Activated CD8-positive, alpha-beta T cell treated with anti-CD3 and anti-CD28 coated beads, Interleukin-2, amount 10 ng/mL, durations not matched to agents 7 days and 5 days (primary cell): Measurements from ENCODE around the gene SPATA17. TPM values are rescaled to one million over a fixed set of nuclear protein-coding genes. Genes with fewer than 3 reads are reported as not detected.

Source experiments
- ATAC-seq: fragments of 150-1000 bp; cut with Tn5 transposase; one replicate; pipeline ENCODE4 v1.10.0; 2021; ENCODE audit warnings: moderate library complexity
- CTCF ChIA-PET: fragments of 350-600 bp; sonication (Branson Sonifier 250); formaldehyde crosslinking; loops from one replicate; lab custom pipeline; 2021; ENCODE audit warnings: antibody characterized with exemption; lab: Charles Lee
- POLR2A ChIA-PET: fragments of 350-600 bp; sonication (Branson Sonifier 250); formaldehyde crosslinking; loops from one replicate; lab custom pipeline; 2021; ENCODE audit warnings: antibody characterized with exemption; lab: Charles Lee
- DNase-seq: peaks from one replicate; pipeline ENCODE4 v3.0.0-alpha.2; 2020
- H3K27ac Mint-ChIP-seq: one replicate; pipeline ENCODE4 v1.8.0; 2021; ENCODE audit warnings: mild to moderate bottlenecking, mixed read lengths
- H3K27me3 Mint-ChIP-seq: one replicate; pipeline ENCODE4 v1.8.0; 2021; ENCODE audit warnings: low read depth, mixed read lengths
- H3K36me3 Mint-ChIP-seq: one replicate; pipeline ENCODE4 v1.8.0; 2021; ENCODE audit warnings: low read depth, mixed read lengths
- H3K4me1 Mint-ChIP-seq: one replicate; pipeline ENCODE4 v1.8.0; 2021; ENCODE audit warnings: low read depth, mixed read lengths
- H3K4me3 Mint-ChIP-seq: one replicate; pipeline ENCODE4 v1.8.0; 2021; ENCODE audit warnings: mild to moderate bottlenecking, mixed read lengths
- H3K9me3 Mint-ChIP-seq: one replicate; pipeline ENCODE4 v1.8.0; 2022; ENCODE audit warnings: mixed read lengths; ENCODE audit not compliant: insufficient read depth
- total RNA-seq, 2 experiments: library from RNA; stranded (reverse); gene quantifications; one replicate each; pipeline ENCODE4 v1.2.3, GENCODE V29; 2021

SPATA17 gene
- total RNA-seq, 2 experiments from 2014 or later = not detected

GRCh38 chr1:217622042-217622441, 9.1 kb upstream of the SPATA17 start:
- POLR2A ChIA-PET = interaction anchor here (2.9 kb wide), 1 partner anchor 9 kb away, joined by 20 read pairs; the partner anchor contains the start of genes GPATCH2 and SPATA17
- no peaks in the 10 kb centered on the region for H3K9me3 Mint-ChIP-seq

DNA sequence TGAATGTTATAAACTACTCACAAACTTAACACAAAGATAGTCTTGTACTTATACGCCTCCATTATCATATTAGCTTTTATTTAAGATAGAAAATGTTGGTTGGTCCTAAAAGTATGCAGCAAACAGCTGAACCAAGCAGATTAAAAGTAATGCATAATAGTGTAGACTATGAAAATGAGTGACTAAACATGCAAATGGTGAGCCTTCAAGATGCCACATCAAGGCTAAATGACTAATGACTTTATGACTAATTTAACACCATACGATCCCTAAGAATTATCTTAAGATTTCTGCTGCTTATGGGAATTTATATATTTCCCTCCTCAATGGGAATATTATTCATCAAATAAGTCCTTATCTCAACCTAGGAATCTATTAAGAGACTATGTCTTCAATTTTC, 4.8 kb upstream of the SPATA17 start:
- H3K36me3 Mint-ChIP-seq = peaks cover 3% of the 10 kb centered on the region
- POLR2A ChIA-PET = no interaction called here
- H3K4me3 Mint-ChIP-seq = no peak overlapping the region
- ATAC-seq (no peak), DNase-seq (no peak)
- no peaks in the 10 kb centered on the region for H3K27me3 Mint-ChIP-seq
- CTCF ChIA-PET = no interaction called here
- H3K9me3 Mint-ChIP-seq = no peaks in the 10 kb centered on the region
- peaks cover 24% of the 10 kb centered on the region for H3K4me1 Mint-ChIP-seq
- H3K27ac Mint-ChIP-seq = no peak overlapping the region

More at GRCh38 chr1:217622042-217622441, 9.1 kb upstream of the SPATA17 start:
- DNase-seq = no peak
- Mint-ChIP-seq H3K36me3 (peaks cover 20% of the 10 kb centered on the region), H3K27ac (no peak overlapping the region), H3K27me3 (no peaks in the 10 kb centered on the region), H3K4me1 (peaks cover 15% of the 10 kb centered on the region), H3K4me3 (no peak overlapping the region)
- no peak for ATAC-seq
- CTCF ChIA-PET = interaction anchor here (1.7 kb wide), 1 partner anchor 9 kb away, joined by 6 read pairs; the partner anchor contains the start of genes GPATCH2 and SPATA17

- no peak for DNase-seq
- ChIA-PET CTCF (interaction anchor here (1.1 kb wide), 1 partner anchor 10 kb away, joined by 4 read pairs; no protein-coding TSS in a partner anchor), POLR2A (no interaction called here)
- H3K36me3 Mint-ChIP-seq = peaks cover 3% of the 10 kb centered on the region
- no peaks in the 10 kb centered on the region for H3K27me3 Mint-ChIP-seq
- H3K27ac Mint-ChIP-seq = no peak overlapping the region
- peaks cover 25% of the 10 kb centered on the region for H3K4me1 Mint-ChIP-seq
- H3K4me3 Mint-ChIP-seq = no peak overlapping the region
- no peak for ATAC-seq
- no peaks in the 10 kb centered on the region for H3K9me3 Mint-ChIP-seq
Measured at GRCh38 chr1:217627431-217627830, 3.7 kb upstream of the SPATA17 start.

DNA sequence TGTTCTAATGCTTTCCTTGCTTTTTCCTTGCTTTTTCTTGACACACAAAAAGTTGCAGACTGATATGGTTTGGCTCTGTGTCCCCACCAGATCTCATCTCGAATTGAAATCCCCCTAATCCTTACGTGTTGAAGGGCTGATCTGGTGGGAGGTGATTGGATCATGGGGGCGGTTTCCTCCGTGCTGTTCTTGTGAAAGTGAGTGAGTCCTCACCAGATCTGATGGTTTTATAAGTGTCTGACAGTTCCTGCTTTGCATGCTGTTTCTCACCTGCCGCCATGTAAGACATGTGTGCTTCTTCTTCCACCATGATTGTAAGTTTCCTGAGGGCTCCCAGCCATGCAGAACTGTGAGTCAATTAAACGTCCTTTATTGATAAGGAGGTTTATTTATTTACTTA, 11.3 kb downstream of the SPATA17 start:
- ChIA-PET CTCF (no interaction called here), POLR2A (no interaction called here)
- Mint-ChIP-seq H3K36me3 (no peaks in the 10 kb centered on the region), H3K4me3 (no peak overlapping the region), H3K4me1 (no peaks in the 10 kb centered on the region), H3K27me3 (peaks cover 19% of the 10 kb centered on the region), H3K9me3 (no peaks in the 10 kb centered on the region), H3K27ac (no peak overlapping the region)
- DNase-seq (no peak), ATAC-seq (no peak)

DNA sequence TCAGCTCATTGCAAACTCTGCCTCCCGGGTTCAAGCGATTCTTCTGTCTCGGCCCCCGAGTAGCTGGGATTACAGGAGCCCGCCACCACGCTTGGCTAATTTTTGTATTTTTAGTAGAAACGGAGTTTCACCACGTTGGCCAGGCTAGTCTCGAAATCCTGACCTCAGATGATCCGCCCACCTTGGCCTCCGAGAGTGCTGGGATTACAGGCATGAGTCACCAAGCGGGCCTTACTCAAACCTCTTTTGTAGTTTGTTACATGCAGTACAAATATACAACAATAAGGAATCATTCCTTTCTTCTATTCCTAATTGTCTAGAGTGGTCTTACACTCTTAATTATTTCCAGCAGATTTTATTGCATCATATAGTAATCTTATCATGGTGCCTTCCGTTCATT, 16.6 kb downstream of the SPATA17 start:
- H3K36me3 Mint-ChIP-seq = no peaks in the 10 kb centered on the region
- no peaks in the 10 kb centered on the region for H3K4me1 Mint-ChIP-seq
- DNase-seq (no peak), ATAC-seq (no peak)
- no peak overlapping the region for H3K4me3 Mint-ChIP-seq
- H3K27ac Mint-ChIP-seq = no peak overlapping the region
- POLR2A ChIA-PET = no interaction called here
- H3K27me3 Mint-ChIP-seq = peaks cover 6% of the 10 kb centered on the region
- CTCF ChIA-PET = no interaction called here
- no peaks in the 10 kb centered on the region for H3K9me3 Mint-ChIP-seq

DNA sequence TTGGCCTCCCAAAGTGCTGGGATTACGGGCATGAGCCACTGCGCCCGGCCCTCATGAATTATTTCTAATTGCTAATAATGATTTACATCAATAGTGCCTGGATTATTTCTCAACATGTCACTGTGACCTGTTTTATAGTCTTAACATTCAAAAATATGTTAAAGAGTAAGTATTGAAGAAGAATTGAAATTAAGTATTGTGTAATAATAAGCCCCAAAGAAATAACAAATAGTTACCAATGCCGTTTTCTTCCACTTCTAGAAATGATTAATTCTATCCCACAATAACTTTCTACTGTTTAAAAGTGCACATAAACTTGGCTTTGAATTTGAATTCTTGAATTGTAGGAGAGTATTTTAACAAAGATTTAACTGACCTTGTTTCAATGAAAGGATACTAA, 19.5 kb downstream of the SPATA17 start:
- H3K36me3 Mint-ChIP-seq = no peaks in the 10 kb centered on the region
- H3K9me3 Mint-ChIP-seq = no peaks in the 10 kb centered on the region
- ATAC-seq (no peak), DNase-seq (no peak)
- ChIA-PET POLR2A (no interaction called here), CTCF (no interaction called here)
- H3K27me3 Mint-ChIP-seq = peaks cover under 1% of the 10 kb centered on the region
- no peak overlapping the region for H3K27ac Mint-ChIP-seq
- no peaks in the 10 kb centered on the region for H3K4me1 Mint-ChIP-seq
- H3K4me3 Mint-ChIP-seq = no peak overlapping the region

- Mint-ChIP-seq H3K27me3 (peaks cover 2% of the 10 kb centered on the region), H3K4me1 (no peaks in the 10 kb centered on the region), H3K9me3 (no peaks in the 10 kb centered on the region), H3K27ac (no peak overlapping the region), H3K36me3 (no peaks in the 10 kb centered on the region), H3K4me3 (no peak overlapping the region)
- POLR2A ChIA-PET = no interaction called here
- DNase-seq = no peak
- CTCF ChIA-PET = interaction anchor here (0.6 to 1.2 kb wide), 3 partner anchors 9 to 229 kb away, joined by 3 read pairs; no protein-coding TSS in a partner anchor
- no peak for ATAC-seq
Measured at GRCh38 chr1:217660353-217661062, 29.4 kb downstream of the SPATA17 start.

DNA sequence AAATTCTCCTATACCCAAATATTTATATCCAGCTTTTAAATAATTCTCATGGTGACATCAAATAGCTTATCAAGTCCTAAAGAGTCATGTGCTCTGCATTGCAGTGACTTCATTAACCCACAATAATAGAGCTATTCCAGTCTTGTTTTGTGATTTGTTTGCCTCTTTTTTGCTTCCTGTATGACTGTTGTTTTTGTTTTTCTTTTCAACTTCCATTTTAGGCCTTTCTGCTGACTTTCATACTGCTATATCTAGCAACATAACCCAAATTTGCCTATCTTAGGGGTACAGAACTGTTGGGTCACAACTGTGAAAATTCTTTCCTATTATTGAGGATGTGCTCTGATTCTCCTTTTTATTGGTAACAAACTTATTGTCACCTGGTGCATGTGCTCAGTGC, 30.3 kb downstream of the SPATA17 start:
- CTCF ChIA-PET = interaction anchor here (0.6 to 0.9 kb wide), 2 partner anchors 8 to 26 kb away, joined by 3 read pairs; no protein-coding TSS in a partner anchor
- H3K4me3 Mint-ChIP-seq = no peak overlapping the region
- no peaks in the 10 kb centered on the region for H3K36me3 Mint-ChIP-seq
- peaks cover 2% of the 10 kb centered on the region for H3K27me3 Mint-ChIP-seq
- H3K27ac Mint-ChIP-seq = no peak overlapping the region
- H3K9me3 Mint-ChIP-seq = no peaks in the 10 kb centered on the region
- POLR2A ChIA-PET = no interaction called here
- DNase-seq (no peak), ATAC-seq (no peak)
- no peaks in the 10 kb centered on the region for H3K4me1 Mint-ChIP-seq

- no peak overlapping the region for H3K27ac Mint-ChIP-seq
- peaks cover 2% of the 10 kb centered on the region for H3K27me3 Mint-ChIP-seq
- H3K4me3 Mint-ChIP-seq = no peak overlapping the region
- ChIA-PET POLR2A (no interaction called here), CTCF (no interaction called here)
- DNase-seq = no peak
- H3K9me3 Mint-ChIP-seq = no peaks in the 10 kb centered on the region
- H3K4me1 Mint-ChIP-seq = no peaks in the 10 kb centered on the region
- no peaks in the 10 kb centered on the region for H3K36me3 Mint-ChIP-seq
- no peak for ATAC-seq
Measured at GRCh38 chr1:217668351-217668940, 37.3 kb downstream of the SPATA17 start.

DNA sequence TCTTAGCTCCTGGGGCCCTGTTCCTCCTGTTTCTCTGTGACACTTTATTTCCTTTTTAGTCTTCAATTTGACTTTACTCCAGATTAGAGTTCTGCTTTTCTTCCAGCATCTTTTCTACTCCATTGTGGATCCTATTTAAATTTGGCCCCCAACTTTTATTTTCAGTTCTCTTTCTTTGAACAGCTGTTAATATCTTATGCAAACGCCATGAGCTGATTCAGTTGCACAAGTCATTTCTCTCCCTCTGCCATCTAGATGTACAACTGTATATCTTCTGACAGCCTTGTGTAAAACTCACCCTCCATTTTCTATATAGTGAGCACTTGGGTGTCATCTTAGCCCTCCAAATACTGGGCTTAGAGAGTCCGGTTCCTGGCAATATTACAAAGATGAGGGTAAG, 42.2 kb downstream of the SPATA17 start:
- ATAC-seq = no peak
- CTCF ChIA-PET = no interaction called here
- POLR2A ChIA-PET = no interaction called here

GRCh38 chr1:217674028-217674729, 43.0 kb downstream of the SPATA17 start:
- H3K4me1 Mint-ChIP-seq = no peaks in the 10 kb centered on the region
- H3K27me3 Mint-ChIP-seq = no peaks in the 10 kb centered on the region
- ATAC-seq (no peak), DNase-seq (no peak)
- CTCF ChIA-PET = no interaction called here
- no peak overlapping the region for H3K4me3 Mint-ChIP-seq
- no peaks in the 10 kb centered on the region for H3K36me3 Mint-ChIP-seq
- no peaks in the 10 kb centered on the region for H3K9me3 Mint-ChIP-seq
- POLR2A ChIA-PET = no interaction called here
- H3K27ac Mint-ChIP-seq = no peak overlapping the region

More for the DNA sequence above, 42.2 kb downstream of the SPATA17 start:
- no peaks in the 10 kb centered on the region for H3K4me1 Mint-ChIP-seq
- no peaks in the 10 kb centered on the region for H3K27me3 Mint-ChIP-seq
- H3K9me3 Mint-ChIP-seq = no peaks in the 10 kb centered on the region
- H3K4me3 Mint-ChIP-seq = no peak overlapping the region
- no peak overlapping the region for H3K27ac Mint-ChIP-seq
- no peaks in the 10 kb centered on the region for H3K36me3 Mint-ChIP-seq
- no peak for DNase-seq

DNA sequence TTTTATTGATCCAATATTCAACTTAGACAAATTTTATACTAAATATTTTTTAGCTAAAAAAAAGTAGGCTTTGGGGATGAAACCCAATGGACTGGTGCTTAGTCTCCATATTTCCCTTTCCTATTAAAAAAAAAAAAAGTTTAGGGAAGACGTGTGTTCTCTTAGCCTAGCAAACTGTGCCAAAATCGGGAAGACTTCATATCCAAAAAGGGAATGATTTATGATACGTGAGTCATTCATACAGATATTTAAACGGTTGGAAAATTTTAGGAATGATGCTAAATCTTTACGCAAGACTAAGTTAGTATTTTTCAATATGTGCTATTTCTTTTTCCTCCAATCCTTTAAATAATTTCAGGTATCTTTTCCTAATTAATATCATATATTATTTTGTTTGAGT, 50.7 kb downstream of the SPATA17 start:
- Mint-ChIP-seq H3K4me3 (no peak overlapping the region), H3K9me3 (no peaks in the 10 kb centered on the region), H3K36me3 (no peaks in the 10 kb centered on the region), H3K4me1 (no peaks in the 10 kb centered on the region), H3K27ac (no peak overlapping the region), H3K27me3 (no peaks in the 10 kb centered on the region)
- ChIA-PET CTCF (no interaction called here), POLR2A (no interaction called here)
- ATAC-seq (no peak), DNase-seq (no peak)
